ENCODE results near the gene GPR84.
A peak's percentile ranks its signal among the peaks of the same experiment; 100 is the strongest.

The GPR84 gene

DNA sequence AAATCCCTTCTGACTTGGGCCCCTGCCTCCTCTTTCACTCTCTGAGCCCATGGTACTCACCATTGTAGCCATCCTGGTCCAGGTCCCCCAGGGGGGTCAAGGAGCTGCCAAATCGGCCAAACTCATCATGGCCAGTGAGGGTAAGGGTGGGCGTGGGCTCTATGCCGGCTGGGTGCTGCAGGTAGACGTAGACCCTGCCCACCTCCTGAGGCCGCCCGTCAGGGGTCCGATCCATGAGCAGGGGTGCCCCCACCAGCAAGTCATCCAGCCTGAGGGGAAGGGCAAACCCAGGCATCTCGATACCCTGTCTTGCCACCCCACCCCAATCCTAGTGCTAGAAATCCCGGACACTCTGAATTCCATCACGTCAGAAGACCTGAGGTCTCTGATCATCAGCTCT is 40.8 kb upstream of the GPR84 start:
- no peaks in the 10 kb centered on the region for H3K79me2 ChIP-seq
- no peak overlapping the region for H2AFZ ChIP-seq
- no peak overlapping the region for H3K4me3 ChIP-seq (ENCODE audit: low read depth, low read length)
- no peaks in the 10 kb centered on the region for H3K36me3 ChIP-seq (ENCODE audit: control insufficient read depth, insufficient read depth, low read length)
- H3K9ac ChIP-seq: no peak overlapping the region
- H3K4me2 ChIP-seq (ENCODE audit: low read length): no peak overlapping the region
- TF ChIP-seq, protein P1, sequence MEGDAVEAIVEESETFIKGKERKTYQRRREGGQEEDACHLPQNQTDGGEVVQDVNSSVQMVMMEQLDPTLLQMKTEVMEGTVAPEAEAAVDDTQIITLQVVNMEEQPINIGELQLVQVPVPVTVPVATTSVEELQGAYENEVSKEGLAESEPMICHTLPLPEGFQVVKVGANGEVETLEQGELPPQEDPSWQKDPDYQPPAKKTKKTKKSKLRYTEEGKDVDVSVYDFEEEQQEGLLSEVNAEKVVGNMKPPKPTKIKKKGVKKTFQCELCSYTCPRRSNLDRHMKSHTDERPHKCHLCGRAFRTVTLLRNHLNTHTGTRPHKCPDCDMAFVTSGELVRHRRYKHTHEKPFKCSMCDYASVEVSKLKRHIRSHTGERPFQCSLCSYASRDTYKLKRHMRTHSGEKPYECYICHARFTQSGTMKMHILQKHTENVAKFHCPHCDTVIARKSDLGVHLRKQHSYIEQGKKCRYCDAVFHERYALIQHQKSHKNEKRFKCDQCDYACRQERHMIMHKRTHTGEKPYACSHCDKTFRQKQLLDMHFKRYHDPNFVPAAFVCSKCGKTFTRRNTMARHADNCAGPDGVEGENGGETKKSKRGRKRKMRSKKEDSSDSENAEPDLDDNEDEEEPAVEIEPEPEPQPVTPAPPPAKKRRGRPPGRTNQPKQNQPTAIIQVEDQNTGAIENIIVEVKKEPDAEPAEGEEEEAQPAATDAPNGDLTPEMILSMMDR (IDR thresholded peaks at IDR 0.05): no peak
- no peak overlapping the region for H3K27ac ChIP-seq
- no peaks in the 10 kb centered on the region for H3K9me3 ChIP-seq (ENCODE audit: control insufficient read depth, low read length)
- no peaks in the 10 kb centered on the region for H3K27me3 ChIP-seq (ENCODE audit: control insufficient read depth, insufficient read depth, low read length)
- H3K4me1 ChIP-seq: no peaks in the 10 kb centered on the region

- Histone ChIP-seq H2AFZ (no peak overlapping the region), H3K9ac (no peak overlapping the region), H3K4me2 (ENCODE audit: low read length) (no peak overlapping the region), H3K4me1 (no peaks in the 10 kb centered on the region), H3K79me2 (no peaks in the 10 kb centered on the region), H3K27ac (no peak overlapping the region), H3K9me3 (ENCODE audit: control insufficient read depth, low read length) (no peaks in the 10 kb centered on the region), H3K4me3 (ENCODE audit: low read depth, low read length) (no peak overlapping the region), H3K36me3 (ENCODE audit: control insufficient read depth, insufficient read depth, low read length) (no peaks in the 10 kb centered on the region), H3K27me3 (ENCODE audit: control insufficient read depth, insufficient read depth, low read length) (no peaks in the 10 kb centered on the region)
- TF ChIP-seq, protein P1 (IDR thresholded peaks at IDR 0.05): peak; percentile 98
Observed at GRCh38 chr12:54404061-54405004, 40.0 kb upstream of the GPR84 start.

- Histone ChIP-seq H3K4me3 (ENCODE audit: low read depth, low read length) (no peak overlapping the region), H3K27me3 (ENCODE audit: control insufficient read depth, insufficient read depth, low read length) (no peaks in the 10 kb centered on the region), H2AFZ (no peak overlapping the region), H3K79me2 (no peaks in the 10 kb centered on the region), H3K4me2 (ENCODE audit: low read length) (no peak overlapping the region), H3K4me1 (no peaks in the 10 kb centered on the region), H3K9me3 (ENCODE audit: control insufficient read depth, low read length) (no peaks in the 10 kb centered on the region), H3K9ac (no peak overlapping the region), H3K36me3 (ENCODE audit: control insufficient read depth, insufficient read depth, low read length) (no peaks in the 10 kb centered on the region), H3K27ac (no peak overlapping the region)
- TF ChIP-seq, protein P1 (IDR thresholded peaks at IDR 0.05): no peak
Observed at GRCh38 chr12:54401119-54401518, 36.8 kb upstream of the GPR84 start.

- no peaks in the 10 kb centered on the region for H3K79me2 ChIP-seq
- no peak overlapping the region for H3K4me2 ChIP-seq (ENCODE audit: low read length)
- H3K9me3 ChIP-seq (ENCODE audit: control insufficient read depth, low read length): no peaks in the 10 kb centered on the region
- no peaks in the 10 kb centered on the region for H3K27me3 ChIP-seq (ENCODE audit: control insufficient read depth, insufficient read depth, low read length)
- H2AFZ ChIP-seq: no peak overlapping the region
- TF ChIP-seq, protein P1 (IDR thresholded peaks at IDR 0.05): peak; percentile 100
- H3K4me1 ChIP-seq: no peaks in the 10 kb centered on the region
- no peak overlapping the region for H3K27ac ChIP-seq
- H3K36me3 ChIP-seq (ENCODE audit: control insufficient read depth, insufficient read depth, low read length): no peaks in the 10 kb centered on the region
- no peak overlapping the region for H3K4me3 ChIP-seq (ENCODE audit: low read depth, low read length)
- H3K9ac ChIP-seq: no peak overlapping the region
Observed at GRCh38 chr12:54398995-54399793, 34.9 kb upstream of the GPR84 start.
